ENCODE results near the gene EFNA5.

EFNA5 gene

DNA sequence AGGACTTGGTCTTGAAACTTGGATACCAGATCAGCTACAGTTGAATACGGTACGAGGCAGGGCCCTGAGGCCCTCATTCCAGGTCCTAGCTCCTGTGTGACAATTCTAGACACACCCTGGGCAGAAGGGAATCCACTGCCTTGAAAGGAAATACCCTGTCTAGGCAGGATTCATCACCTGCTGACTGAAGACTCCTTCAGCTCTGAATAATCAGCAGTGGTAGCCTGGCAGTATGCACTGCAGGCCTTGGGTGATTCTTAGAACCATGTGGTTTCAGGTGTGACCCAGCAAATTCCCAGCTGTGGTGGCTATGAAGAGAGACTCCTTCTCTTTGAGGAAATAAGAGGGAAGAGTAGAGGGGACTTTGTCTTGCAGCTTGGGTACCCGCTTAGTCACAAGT, 17.2 kb upstream of the EFNA5 start:
- Mint-ChIP-seq H3K36me3 (ENCODE audit: insufficient read depth) (peaks cover 1% of the 10 kb centered on the region), H3K27me3 (peaks cover 48% of the 10 kb centered on the region), H3K4me1 (no peaks in the 10 kb centered on the region), H3K9me3 (no peaks in the 10 kb centered on the region), H3K4me3 (no peak overlapping the region), H3K27ac (ENCODE audit: low read depth) (no peak overlapping the region)
- ATAC-seq (replicated peaks; ENCODE audit: extremely low read depth, poor library complexity, severe bottlenecking) = no peak
- DNase-seq (ENCODE audit: low spot score in 2 of 2) = no peak

DNA sequence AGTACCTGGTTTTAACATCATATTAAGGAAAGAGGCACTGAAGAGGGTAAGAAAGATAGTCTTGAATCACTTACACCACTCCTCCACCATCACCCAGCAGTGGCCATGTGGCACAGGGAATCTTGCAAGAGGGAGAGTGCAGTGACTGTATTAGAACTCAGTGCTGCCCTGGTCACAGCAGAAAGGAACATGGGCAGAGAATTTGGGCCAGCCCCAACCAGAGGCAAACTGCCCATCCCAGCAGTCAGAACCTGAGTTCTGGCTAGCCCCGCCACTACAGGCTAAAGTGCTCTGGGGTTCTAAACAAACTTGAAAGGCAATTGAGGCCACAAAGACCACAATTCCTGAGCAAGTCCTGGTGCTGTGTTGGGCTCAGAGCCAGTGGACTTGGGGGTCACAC, 16.7 kb upstream of the EFNA5 start:
- Mint-ChIP-seq H3K9me3 (no peaks in the 10 kb centered on the region), H3K4me3 (no peak overlapping the region), H3K36me3 (ENCODE audit: insufficient read depth) (peaks cover 1% of the 10 kb centered on the region), H3K4me1 (no peaks in the 10 kb centered on the region), H3K27me3 (peaks cover 53% of the 10 kb centered on the region), H3K27ac (ENCODE audit: low read depth) (no peak overlapping the region)
- ATAC-seq (replicated peaks; ENCODE audit: extremely low read depth, poor library complexity, severe bottlenecking) (no peak), DNase-seq (ENCODE audit: low spot score in 2 of 2) (no peak)

DNA sequence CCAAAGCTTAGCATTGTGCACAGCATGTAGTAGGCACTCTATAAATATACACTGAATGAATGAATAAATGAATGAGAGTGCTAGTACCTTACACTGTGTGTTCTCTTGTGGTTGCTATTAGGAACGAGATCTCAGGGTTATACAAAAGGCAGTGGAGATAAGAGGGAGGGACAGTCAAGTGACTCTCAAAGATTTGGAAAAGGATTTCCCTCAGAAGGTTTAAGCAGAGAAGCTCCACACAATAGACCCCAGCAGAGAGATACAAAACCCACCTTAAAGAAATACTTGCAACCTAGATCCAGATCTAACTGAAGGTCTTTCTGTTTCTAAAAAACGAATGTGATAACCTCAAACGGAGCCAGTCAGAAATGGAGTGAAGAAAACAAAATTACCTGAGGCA, 11.8 kb upstream of the EFNA5 start:
- Mint-ChIP-seq H3K9me3 (no peaks in the 10 kb centered on the region), H3K4me3 (no peak overlapping the region), H3K27me3 (peaks cover 53% of the 10 kb centered on the region), H3K4me1 (no peaks in the 10 kb centered on the region), H3K27ac (ENCODE audit: low read depth) (no peak overlapping the region), H3K36me3 (ENCODE audit: insufficient read depth) (peaks cover 1% of the 10 kb centered on the region)
- ATAC-seq (replicated peaks; ENCODE audit: extremely low read depth, poor library complexity, severe bottlenecking) = no peak
- DNase-seq (ENCODE audit: low spot score in 2 of 2) = no peak

DNA sequence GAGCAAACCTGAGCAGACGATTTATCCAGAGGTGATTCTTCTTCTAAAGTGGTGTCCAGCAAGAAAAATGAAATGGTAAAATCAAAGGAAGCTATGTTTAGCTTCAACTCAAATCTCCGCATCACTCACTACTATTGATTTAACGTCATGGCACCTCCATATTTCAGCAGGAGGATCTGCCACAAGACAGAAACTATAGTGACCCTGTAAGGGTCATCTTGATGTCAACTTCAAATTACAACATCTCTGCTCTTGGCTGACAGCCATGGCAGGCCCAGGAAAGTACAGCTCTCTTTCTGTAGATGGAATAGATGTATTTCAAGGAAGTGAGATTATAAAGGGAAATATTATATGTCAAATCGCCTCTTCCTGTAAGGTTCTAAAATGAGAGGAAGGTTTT, 10.1 kb upstream of the EFNA5 start:
- H3K4me3 Mint-ChIP-seq = no peak overlapping the region
- DNase-seq (ENCODE audit: low spot score in 2 of 2) = no peak
- H3K27ac Mint-ChIP-seq (ENCODE audit: low read depth) = no peak overlapping the region
- H3K36me3 Mint-ChIP-seq (ENCODE audit: insufficient read depth) = peaks cover 1% of the 10 kb centered on the region
- H3K4me1 Mint-ChIP-seq = no peaks in the 10 kb centered on the region
- peaks cover 63% of the 10 kb centered on the region for H3K27me3 Mint-ChIP-seq
- no peak for ATAC-seq (replicated peaks; ENCODE audit: extremely low read depth, poor library complexity, severe bottlenecking)
- H3K9me3 Mint-ChIP-seq = no peaks in the 10 kb centered on the region

DNA sequence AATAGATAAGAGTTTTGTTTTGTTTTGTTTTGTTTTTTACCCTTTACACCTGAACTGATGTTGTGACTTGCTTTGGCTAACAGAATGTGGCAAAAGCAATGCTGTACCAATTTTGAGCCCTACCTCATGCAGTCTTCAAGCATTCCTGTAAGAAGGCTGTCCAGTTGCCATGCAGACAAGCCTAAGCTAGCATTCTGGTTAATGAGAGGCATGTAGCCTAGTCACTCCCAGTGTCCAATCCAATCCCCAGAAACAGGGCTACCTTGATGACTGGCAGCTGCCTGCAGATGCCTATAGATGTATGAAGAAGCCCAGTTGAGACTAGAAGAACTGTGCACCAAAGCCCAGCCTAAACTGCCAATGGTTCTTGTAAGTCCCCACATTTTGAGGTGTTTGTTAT, 9.4 kb upstream of the EFNA5 start:
- no peak overlapping the region for H3K4me3 Mint-ChIP-seq
- peaks cover 70% of the 10 kb centered on the region for H3K27me3 Mint-ChIP-seq
- no peaks in the 10 kb centered on the region for H3K9me3 Mint-ChIP-seq

DNA sequence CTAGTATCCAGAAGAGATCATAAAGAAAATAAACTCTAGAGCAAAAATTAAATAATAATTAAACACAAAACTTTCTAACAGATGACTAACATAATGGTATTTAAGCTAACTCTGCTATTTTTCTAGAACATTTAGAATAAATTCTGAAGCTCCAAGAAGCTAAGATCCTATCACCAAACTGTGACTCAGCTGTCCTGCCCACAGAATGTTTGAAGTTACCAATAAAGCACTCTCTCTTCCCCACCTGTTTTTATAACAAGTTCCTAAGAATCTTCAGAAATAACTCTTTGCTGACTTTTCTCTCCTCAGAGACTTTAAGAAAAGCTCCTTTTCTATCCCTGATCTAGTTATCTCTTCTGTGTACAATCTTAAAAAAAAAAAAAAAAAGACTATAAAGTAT, 6.0 kb upstream of the EFNA5 start:
- no peak overlapping the region for H3K27ac Mint-ChIP-seq (ENCODE audit: low read depth)
- ATAC-seq (replicated peaks; ENCODE audit: extremely low read depth, poor library complexity, severe bottlenecking) = no peak
- peaks cover 77% of the 10 kb centered on the region for H3K27me3 Mint-ChIP-seq
- H3K9me3 Mint-ChIP-seq = no peaks in the 10 kb centered on the region
- peaks cover 1% of the 10 kb centered on the region for H3K36me3 Mint-ChIP-seq (ENCODE audit: insufficient read depth)
- DNase-seq (ENCODE audit: low spot score in 2 of 2) = no peak
- peaks cover 19% of the 10 kb centered on the region for H3K4me1 Mint-ChIP-seq
- no peak overlapping the region for H3K4me3 Mint-ChIP-seq

More for the DNA sequence above, 9.4 kb upstream of the EFNA5 start:
- Mint-ChIP-seq H3K4me1 (no peaks in the 10 kb centered on the region), H3K36me3 (ENCODE audit: insufficient read depth) (peaks cover 1% of the 10 kb centered on the region), H3K27ac (ENCODE audit: low read depth) (no peak overlapping the region)
- no peak for DNase-seq (ENCODE audit: low spot score in 2 of 2)
- ATAC-seq (replicated peaks; ENCODE audit: extremely low read depth, poor library complexity, severe bottlenecking) = no peak

DNA sequence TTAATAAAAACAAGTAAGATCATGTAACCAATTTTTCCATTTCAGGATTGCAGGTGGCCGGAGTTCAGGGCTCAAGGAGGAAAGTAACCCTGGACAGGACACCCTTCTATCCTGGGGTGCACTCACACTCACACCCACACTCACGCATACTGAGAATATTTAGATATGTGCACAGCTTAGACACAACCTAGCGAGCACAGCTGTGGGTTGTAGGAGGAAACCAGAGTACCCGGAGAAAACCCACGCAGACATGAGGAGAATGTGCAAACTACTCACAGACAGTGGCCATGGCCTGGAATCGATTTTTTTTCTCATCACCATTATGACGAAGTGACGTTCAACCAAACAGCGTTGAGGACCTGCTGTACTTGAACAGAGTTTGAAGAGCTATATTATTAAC, 4.5 kb upstream of the EFNA5 start:
- H3K9me3 Mint-ChIP-seq = no peaks in the 10 kb centered on the region
- peaks cover 77% of the 10 kb centered on the region for H3K27me3 Mint-ChIP-seq
- DNase-seq (ENCODE audit: low spot score in 2 of 2) (no peak), ATAC-seq (replicated peaks; ENCODE audit: extremely low read depth, poor library complexity, severe bottlenecking) (no peak)
- H3K4me1 Mint-ChIP-seq = peaks cover 34% of the 10 kb centered on the region
- H3K4me3 Mint-ChIP-seq = no peak overlapping the region
- H3K36me3 Mint-ChIP-seq (ENCODE audit: insufficient read depth) = peaks cover 1% of the 10 kb centered on the region
- H3K27ac Mint-ChIP-seq (ENCODE audit: low read depth) = no peak overlapping the region

DNA sequence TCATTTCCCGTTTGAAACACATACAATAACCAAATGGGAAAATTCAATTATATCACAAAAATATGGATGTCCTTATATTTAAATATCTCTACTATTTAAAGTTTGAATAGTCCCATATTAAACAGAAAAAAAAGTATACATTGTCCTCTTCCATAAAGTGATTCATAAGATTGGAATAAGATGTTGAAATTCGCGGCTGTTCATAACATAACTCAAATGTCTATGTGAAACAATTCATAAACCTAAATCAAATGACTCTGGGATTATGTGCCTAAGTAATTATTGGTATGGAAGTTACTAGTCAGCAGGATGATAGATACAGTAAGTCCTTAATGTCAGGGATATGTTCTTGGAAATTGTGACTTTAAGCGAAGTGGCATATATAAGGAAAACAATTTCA, 3.9 kb upstream of the EFNA5 start:
- Mint-ChIP-seq H3K9me3 (no peaks in the 10 kb centered on the region), H3K27ac (ENCODE audit: low read depth) (no peak overlapping the region), H3K36me3 (ENCODE audit: insufficient read depth) (peaks cover 3% of the 10 kb centered on the region), H3K4me3 (no peak overlapping the region), H3K4me1 (peaks cover 35% of the 10 kb centered on the region), H3K27me3 (peaks cover 76% of the 10 kb centered on the region)
- no peak for DNase-seq (ENCODE audit: low spot score in 2 of 2)
- ATAC-seq (replicated peaks; ENCODE audit: extremely low read depth, poor library complexity, severe bottlenecking) = no peak

DNA sequence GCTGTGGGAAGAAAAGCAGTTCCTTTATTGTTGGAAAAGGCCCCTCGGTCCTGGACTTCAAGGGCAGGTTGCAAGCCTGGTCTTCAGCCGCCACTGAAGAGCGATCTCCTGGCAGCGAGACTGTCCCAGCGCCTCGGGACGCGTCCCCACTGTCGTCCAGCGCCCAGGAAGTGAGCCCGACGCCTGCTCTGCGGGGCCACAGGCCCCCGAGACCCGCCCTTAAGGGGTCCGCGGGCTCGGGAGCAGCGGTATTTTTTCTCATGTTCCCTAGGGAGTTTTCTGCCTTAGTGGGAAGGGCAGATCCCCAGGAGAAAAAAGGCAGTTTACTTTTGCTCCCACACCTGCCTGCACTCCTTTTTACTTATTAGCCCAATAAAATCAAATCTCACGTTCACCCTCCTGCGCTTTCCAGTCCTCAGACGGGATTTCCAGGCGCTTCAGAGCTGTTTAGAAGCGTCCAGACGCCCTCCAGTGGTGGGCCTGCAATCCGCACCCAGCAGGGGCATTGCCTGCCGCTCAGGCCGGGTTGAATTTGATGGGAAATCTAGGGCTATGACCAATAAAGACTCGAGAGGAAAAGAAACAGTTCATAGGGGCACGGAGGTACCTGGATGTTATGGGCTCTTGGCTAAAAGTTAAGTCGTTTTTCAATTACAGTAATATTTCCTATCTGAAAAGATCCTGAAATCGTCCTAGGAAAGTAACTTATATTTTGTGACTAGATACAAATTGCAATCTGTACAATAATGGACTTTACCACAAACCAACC, 2.8 kb upstream of the EFNA5 start:
- H3K27ac Mint-ChIP-seq (ENCODE audit: low read depth) = no peak overlapping the region
- H3K4me1 Mint-ChIP-seq = peaks cover 35% of the 10 kb centered on the region
- ATAC-seq (replicated peaks; ENCODE audit: extremely low read depth, poor library complexity, severe bottlenecking) = peak; percentile 49
- H3K27me3 Mint-ChIP-seq = peaks cover 86% of the 10 kb centered on the region
- DNase-seq (ENCODE audit: low spot score in 2 of 2) = peak; percentile 50 to 52
- peak overlapping the region; percentile 72 for H3K4me3 Mint-ChIP-seq
- H3K9me3 Mint-ChIP-seq = no peaks in the 10 kb centered on the region
- H3K36me3 Mint-ChIP-seq (ENCODE audit: insufficient read depth) = peaks cover 4% of the 10 kb centered on the region

DNA sequence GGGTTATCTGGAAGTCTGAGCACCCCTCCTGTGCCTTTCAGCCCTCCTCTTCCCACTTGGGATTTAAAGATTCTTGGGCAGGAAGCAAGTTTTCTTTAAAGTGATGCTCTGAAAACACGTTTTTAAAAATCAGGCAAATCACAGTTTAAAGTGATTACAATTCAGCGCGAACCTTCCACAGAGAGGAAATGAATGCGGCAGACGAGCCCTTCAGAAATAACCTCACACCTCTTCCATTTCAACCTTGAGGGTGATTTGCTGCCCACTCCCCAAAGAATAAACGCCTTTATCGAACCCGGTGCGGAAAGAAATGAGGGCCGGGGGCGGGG, 2.3 kb upstream of the EFNA5 start:
- ATAC-seq (replicated peaks; ENCODE audit: extremely low read depth, poor library complexity, severe bottlenecking) (no peak), DNase-seq (ENCODE audit: low spot score in 2 of 2) (no peak)
- Mint-ChIP-seq H3K27ac (ENCODE audit: low read depth) (no peak overlapping the region), H3K9me3 (no peaks in the 10 kb centered on the region), H3K4me1 (peaks cover 35% of the 10 kb centered on the region), H3K36me3 (ENCODE audit: insufficient read depth) (peaks cover 4% of the 10 kb centered on the region), H3K4me3 (peak overlapping the region; percentile 72), H3K27me3 (peaks cover 92% of the 10 kb centered on the region)

DNA sequence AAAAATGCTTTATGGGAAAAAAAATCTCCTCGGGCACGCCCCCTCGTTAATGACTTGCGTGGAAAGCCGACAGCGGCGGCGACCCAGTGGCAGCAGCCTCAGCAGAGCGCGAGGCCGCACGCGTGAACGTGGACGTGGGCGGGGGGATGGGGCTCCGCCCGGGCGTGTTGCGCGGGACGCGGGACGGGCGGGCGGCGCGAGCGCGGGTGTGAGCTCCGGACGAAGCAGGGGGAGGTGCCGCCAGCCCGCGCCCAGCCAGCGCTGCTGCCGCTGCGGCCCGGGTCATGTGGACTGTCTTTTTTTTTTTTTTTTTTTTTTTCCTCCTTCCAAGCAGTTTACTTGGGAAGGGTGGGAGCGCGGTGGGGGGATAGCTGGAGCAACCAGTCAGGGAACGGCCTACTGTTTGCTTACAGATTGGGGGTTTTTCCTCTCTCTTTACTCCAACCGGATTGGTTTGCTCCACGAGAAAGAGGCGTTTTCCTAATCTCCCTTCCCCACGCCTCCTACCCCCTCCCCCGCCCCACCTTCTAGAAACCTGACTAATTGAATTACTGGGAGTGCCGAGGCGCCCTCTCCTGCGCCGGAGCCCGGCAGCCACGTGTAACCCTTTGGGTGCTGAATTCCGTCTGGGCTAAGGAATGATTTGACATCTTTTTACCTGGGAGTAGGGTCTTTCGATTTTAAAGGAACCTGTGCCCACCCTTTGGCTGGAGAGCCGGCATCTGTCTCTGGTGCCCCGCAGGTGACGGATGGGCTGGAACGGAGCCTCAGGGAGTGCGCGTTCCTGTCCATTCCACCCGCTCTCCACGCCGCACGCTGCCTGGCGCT, 1.7 kb upstream of the EFNA5 start:
- ATAC-seq (replicated peaks; ENCODE audit: extremely low read depth, poor library complexity, severe bottlenecking) = no peak
- Mint-ChIP-seq H3K27ac (ENCODE audit: low read depth) (no peak overlapping the region), H3K36me3 (ENCODE audit: insufficient read depth) (peaks cover 4% of the 10 kb centered on the region), H3K4me3 (peak overlapping the region; percentile 72), H3K9me3 (no peaks in the 10 kb centered on the region), H3K4me1 (peaks cover 35% of the 10 kb centered on the region), H3K27me3 (peaks cover 94% of the 10 kb centered on the region)
- no peak for DNase-seq (ENCODE audit: low spot score in 2 of 2)

DNA sequence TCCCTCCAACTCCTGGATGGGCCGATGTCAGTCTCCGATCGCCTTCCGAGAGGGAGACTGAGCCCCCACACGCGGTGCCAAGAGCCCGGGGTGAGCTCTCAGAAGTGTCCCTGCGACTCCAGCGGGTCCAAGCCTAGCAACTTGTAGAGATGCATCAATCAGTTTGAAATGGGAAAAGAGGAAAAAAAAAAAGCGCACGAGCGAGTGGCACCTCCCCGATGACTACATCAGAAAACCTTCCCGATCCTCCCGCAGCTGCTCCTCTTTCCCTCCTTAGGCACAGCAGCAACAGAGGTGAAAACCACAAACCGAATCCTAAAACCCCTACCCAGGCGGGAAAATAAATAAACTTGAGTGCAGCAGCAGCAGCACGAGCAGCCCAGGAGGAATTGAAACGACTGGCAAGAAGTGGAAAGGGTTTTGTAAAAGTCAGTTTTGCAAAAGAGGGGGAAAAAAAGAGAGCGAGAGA, 1.0 kb upstream of the EFNA5 start:
- Mint-ChIP-seq H3K27me3 (peaks cover 88% of the 10 kb centered on the region), H3K4me3 (peak overlapping the region; percentile 72), H3K4me1 (peaks cover 35% of the 10 kb centered on the region), H3K36me3 (ENCODE audit: insufficient read depth) (peaks cover 4% of the 10 kb centered on the region), H3K9me3 (no peaks in the 10 kb centered on the region), H3K27ac (ENCODE audit: low read depth) (peak overlapping the region; percentile 35)
- no peak for DNase-seq (ENCODE audit: low spot score in 2 of 2)
- no peak for ATAC-seq (replicated peaks; ENCODE audit: extremely low read depth, poor library complexity, severe bottlenecking)

All from central memory CD8-positive, alpha-beta T cell (primary cell).